HPDE6-E6E7 (cell line): ENCODE measurements around the gene IQCH.
"Not testable (repeated sequence)": the region's sequence is repeated elsewhere in the genome, so short reads cannot be mapped to it uniquely, and the experiment has no call there.

ENCODE experiments used
- DNase-seq: peaks from one replicate; pipeline ENCODE4 v3.0.0; 2011; ENCODE audit warnings: missing footprints; ENCODE audit errors: extremely low spot score

IQCH gene

DNA sequence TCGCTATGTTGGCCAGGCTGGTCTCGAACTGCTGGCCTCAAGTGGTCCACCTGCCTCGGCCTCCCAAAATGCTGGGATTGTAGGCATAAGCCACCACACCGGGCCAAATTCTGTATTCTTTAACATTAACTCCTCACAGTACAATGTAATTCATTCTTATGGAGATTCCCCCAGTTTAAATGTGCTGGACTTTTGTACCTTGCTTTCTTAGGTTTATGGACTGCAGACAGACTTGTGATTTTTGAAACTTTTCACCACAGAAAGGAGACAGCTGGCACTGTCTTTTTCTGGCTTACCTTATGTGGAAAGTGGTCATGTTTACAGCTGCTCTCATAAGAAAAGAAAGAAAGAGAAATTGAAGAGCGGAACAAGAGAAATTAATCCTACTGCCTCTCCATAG is 103.8 kb downstream of the IQCH start:
- DNase-seq: no peak

DNA sequence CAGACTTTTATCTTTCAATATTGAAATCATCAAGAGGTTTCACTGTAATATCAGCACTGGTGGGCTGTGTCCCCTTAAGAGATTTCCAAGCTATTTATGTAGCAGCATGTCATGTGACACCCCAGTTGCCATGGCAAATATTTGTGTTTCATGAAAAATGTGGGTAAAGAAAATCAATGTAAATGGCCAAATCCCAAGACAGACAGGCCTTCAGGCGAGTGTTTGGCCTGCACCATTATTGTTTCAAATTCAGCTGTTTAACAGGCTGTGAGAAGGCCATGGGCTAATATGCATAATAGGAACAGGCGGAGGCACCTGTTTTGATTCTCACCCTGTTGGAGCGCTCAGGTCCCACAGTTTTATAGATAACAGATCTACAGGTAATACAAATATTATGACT is 104.2 kb downstream of the IQCH start:
- no peak for DNase-seq

DNA sequence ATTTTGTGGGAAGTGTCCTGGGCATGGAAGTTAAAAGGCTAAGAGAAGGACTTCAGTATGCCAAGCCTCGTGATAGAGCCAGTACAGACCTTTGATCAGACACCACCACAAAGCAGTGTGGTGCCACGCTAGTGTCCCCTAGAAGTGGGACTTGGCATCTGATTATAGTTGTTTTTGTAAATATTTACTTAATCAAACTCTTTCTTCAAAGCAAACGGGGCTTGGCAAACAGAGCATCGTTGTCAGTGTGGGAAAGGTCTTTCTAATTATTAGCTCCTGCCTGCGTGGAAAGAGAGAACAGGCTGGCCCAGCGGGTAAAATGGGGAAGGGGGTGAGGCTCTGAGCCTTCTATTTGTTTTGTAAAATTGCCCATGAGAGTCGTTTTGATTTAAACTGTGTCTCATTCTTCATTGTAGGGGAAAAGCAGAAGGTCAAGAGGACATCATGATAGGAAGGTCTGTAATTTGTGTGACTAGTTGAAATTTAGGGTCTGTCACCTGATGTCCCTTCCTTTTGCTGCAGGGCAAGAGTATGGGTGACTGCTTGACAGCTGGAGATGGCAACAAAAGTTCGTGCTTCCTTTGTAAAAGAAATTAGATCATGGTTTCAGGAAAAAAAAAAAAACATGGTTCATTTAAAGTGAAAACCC is 105.0 kb downstream of the IQCH start:
- no peak for DNase-seq

DNA sequence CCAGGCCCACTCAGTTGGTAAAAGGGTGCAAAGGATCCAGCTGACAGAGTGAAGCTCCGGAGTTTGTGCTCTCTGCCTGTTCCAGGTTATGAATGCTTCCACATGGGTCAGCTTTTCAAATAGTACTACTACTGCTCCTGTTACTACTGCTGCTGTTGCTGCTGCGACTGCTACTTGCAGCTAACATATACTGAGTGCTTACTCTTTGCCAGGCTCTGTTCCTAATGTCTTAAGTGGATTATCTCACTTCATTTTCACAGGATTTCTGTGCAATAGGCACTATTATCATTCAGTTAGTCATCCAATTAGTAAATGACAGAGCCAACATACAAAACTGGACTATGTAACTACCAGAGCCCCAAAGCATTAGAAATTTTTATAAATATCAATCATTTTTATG is 106.5 kb downstream of the IQCH start:
- DNase-seq: no peak

GRCh38 chr15:67363712-67364111 is 109.1 kb downstream of the IQCH start:
- not testable (repeated sequence) for DNase-seq

- no peak for DNase-seq
Observed at GRCh38 chr15:67365994-67366393, 111.4 kb downstream of the IQCH start.

DNA sequence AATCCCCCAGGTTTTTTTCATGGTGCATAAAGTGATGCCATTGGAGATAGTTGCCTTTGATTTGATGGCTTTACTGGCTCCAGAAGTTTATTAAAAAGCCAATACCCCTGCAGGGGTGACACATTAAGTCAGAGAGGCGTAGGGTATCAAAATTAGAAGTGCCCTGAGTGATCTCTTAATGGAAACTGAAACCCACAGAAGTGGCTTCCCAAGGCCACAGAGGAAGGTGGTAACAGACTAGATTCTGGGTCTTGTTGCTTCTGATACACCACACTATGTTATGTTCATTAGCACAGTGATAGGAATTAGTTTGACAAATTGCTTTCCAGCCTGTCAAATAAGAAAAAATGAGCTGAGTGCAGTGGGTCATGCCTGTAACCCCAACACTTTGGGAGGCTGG is 112.3 kb downstream of the IQCH start:
- DNase-seq: no peak

DNA sequence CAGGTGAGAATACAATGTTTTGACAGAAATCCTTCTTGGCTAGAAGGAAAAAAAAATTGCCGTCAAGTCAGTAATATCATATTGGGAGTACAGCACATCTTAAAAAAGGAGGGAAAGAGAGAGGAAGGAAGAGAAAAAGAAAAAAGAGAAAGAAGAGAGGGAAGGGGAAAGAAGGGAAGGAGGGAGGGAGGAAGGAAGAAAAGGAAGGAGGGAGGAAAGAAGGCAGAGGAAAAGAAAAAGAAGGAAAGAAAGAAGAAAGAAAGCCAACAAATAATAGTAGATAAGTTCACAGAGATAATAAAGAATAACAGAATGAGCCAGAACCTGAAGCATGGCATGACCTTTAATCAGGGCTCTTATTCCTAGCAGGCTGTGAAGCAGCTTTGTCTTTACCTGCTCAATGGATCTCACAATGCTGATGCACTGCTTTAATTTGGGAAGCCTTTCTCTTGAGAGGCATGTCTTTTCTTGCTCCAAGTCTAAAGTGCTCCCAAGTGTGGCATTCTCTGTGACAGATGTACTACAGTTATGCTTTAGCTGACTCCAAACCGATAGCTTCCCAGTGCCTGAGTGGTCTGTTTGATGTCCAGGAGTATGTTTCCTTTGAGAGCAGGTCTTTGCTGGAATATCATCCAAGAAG is 114.9 kb downstream of the IQCH start:
- DNase-seq: no peak

DNA sequence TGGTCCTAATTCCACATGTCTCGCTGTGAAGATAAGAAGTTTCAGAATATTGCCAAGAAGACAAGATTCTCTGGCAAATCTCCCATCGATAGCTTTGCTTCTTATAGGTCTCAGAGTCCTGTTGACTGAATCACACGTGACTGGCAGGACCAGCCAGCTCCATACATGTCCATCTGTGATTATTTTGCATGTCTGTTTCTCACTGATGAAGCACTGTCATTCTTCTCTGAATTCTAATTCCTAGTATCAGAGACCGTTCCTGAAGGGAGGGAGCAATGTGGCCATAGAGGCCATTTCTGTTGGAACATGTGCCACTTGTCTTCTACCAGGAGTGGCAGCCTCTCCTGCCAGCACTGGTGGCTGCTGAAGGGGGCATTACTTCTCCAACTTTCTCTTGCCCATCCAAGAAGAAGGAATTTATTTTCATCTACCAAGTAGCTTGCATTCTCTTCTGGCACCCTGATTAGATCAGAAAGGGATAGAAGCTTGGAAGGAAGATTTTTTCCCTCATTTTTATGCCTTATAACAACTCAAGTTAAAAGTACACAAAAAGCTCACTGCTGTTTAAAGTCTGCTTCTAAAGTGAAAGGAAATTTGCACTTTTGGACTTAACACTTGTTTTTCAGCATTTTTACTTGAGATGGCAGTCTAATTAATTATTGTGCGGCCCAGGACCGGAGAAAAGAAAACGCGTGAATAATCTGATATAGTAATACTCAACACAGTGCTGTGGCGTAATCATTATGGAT is 115.8 kb downstream of the IQCH start:
- DNase-seq: no peak

DNA sequence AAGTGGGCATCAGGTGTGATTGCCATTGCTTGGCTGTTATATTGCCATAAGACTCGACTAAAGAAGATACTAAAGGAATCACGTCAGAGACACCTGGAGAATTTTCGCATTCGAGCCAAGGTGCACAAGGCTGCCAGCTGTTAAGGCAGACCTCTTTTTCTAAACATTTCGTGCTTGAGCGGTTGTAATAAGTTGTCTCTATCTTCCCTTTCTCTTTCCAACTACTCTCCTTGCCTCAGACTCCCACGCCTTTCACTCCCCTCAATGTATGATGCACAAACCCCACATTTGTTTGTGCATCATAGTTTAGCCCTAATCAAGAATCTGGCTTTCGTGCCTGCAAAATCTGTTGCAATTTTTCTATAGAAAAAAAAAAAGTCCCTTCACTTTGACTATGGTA is 118.0 kb downstream of the IQCH start:
- no peak for DNase-seq

- no peak for DNase-seq
Observed at GRCh38 chr15:67372986-67373675, 118.5 kb downstream of the IQCH start.

DNA sequence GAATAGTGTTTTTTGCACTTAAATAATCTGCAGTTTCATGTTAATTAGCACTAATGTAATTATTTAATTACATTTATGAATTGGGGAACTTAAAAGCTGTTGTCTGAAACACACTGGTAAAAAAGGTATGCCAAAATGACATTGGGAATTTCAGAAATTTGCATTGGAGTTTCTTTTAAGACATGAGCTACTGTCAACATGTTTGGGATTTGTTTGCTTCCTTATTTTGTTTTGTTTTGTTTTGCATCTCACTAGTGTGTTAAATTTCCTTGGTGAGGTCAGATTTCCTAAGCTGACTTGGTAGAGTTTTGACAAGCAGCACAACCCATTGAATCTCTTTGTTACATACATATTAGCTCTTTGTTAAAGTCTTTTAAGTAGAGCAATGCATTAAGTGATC is 119.4 kb downstream of the IQCH start:
- DNase-seq: no peak

DNA sequence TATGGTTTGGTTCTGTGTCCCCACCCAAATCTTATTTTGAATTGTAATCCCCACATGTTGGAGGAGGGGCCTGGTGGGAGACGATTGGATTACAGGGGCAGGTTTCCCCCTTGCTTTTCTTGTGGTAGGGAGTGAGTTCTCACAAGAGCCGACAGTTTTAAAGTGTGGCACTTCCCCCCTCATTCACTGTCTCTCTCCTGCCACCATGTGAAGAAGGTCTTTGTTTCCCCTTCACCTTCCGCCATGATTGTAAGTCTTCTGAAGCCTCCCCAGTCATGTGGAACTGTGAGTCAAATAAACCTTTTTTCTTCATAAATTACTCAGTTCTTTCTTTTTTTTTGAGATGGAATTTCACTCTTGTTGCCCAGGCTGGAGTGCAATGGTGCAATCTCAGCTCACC is 124.9 kb downstream of the IQCH start:
- DNase-seq: no peak

GRCh38 chr15:67380921-67381320 is 126.3 kb downstream of the IQCH start:
- no peak for DNase-seq

DNA sequence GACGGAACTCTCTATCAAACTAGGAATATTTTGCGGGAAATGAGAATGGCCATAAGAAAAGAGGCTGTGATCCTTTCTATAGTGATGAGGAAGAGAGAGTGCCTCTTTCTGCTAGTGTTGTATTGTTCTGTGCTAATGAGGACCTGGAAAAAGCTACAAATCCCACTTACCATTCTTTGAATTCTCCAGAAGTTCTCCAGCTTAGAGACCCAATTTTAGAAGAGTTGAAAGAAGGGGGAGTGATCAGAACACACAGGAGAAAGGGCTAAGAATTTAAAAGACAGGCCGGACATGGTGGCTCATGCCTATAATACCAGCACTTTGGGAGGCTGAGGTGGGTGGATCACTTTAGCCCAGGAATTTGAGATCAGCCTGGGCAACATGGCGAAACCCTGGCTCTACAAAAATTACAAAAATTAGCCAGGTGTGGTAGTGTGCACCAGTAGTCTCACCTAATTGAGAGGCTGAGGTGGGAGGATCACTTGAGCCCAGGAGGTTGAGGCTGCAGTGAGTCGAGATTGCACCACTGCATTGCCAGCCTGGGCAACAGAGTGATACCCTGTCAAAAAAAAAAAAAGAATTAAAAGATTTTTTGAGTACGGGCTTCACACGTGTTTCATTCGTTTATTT is 126.9 kb downstream of the IQCH start:
- DNase-seq: no peak

DNA sequence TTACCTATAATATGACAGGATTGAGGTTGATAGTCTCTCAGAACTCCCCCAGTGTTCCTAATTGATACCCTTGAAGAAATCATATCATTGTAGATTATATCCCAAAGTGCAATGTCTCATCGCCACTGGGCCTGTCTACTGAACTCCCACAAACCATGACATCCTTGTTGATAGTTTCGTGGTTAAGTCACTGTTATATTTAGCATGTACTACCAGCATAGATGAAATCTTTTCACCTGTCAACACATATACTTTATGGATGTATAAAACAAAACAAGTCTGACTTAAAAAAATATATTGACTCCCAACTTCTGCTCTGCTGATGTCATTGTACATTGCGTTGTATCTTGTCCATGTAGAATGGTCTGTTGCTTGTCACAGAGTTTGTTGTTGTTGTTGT is 128.1 kb downstream of the IQCH start:
- no peak for DNase-seq

GRCh38 chr15:67383899-67384298 is 129.3 kb downstream of the IQCH start:
- no peak for DNase-seq

GRCh38 chr15:67384761-67385160 is 130.2 kb downstream of the IQCH start:
- no peak for DNase-seq

GRCh38 chr15:67385971-67386370 is 131.4 kb downstream of the IQCH start:
- no peak for DNase-seq

DNA sequence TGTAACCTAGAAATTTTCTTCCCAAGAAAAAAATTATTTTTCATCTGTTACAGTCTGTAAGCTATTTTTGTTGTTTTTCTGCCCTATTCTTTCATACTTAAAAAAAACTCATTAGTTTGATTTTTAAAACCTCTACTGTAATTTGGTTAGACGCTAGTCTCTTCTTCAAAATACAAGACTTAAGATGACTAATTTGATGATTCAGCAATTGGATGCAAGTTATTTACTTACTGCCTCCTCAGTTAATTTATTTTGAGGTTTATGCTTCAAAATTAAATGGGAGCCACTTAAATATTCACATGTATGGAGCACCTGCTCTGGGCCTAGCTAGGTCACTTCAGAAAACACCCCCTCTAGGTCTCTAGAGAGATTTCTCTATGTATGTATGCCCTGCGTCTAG is 132.4 kb downstream of the IQCH start:
- DNase-seq: no peak

DNA sequence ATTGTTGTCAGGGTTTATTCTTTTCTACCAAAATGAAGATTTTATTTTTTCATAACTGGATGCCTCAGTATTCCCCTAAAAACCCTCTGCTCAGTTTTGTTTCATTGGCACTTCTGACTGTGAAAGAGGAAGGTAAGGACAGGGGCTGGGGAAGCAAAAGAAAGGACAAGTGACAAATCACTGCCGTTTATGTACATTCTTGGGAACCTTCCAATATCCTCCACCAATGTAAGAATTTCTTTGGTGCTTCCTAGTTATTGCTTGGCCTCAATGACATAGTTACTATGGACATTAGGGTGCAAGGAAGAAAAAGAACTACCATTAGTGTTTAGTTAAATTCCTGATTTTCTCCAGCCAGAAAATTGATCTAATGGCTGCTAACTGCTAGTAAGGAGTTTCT is 135.4 kb downstream of the IQCH start:
- DNase-seq: no peak
